Measurements from ENCODE around the gene USP10. TPM values are rescaled to one million over a fixed set of nuclear protein-coding genes. Genes with fewer than 3 reads are reported as not detected.

USP10 gene
- total and polyA plus RNA-seq, 2 donors (not counting 1 experiment from before 2014, with no cell fraction given), result 48.9 to 134 TPM

DNA sequence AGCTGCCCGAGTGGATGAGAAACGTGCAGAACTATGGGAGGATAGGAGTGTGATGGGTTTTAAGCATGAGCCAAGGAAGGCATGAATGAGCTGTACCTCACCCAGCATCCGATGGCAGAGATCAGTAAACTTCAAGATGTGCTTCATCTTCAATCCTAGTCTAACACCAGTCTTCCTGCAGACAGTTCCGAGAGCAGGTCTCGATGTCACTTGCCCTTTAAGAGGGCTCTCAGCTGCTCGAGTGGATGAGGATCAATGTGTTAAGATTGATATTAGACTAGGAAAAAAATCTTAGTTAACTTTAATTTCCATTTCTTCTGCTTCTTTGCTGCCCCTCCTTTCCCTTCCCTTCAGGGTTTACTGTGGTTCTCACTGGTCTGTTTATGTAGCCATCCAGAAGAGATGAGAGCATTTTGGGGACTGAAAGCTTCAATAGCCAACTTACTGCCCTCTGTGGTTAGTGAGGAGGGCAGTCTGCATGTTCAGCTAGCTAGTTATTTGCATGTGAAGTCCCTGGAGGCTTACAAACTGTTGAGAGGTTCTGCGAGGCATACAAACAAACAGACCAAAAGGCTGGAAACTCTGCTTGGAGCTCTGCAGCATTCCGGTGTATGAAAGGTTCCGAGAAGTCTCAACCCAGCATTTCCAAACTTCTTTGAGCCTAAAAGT lies 36.2 kb upstream of the USP10 start:
- H3K4me3 Mint-ChIP-seq, result peak overlapping the region; percentile 78
- ATAC-seq (ENCODE audit: low read depth), result peak; percentile 93

More for the DNA sequence above, 36.2 kb upstream of the USP10 start:
- ChIA-PET CTCF (interaction anchor here (1.0 to 8.0 kb wide), 14 partner anchors 9 to 157 kb away, joined by 3 to 51 read pairs (median 6); no protein-coding TSS in a partner anchor), POLR2A (interaction anchor here (0.5 to 1.6 kb wide), 7 partner anchors 9 to 73 kb away, joined by 3 to 7 read pairs (median 3); no protein-coding TSS in a partner anchor)
- H3K27ac ChIP-seq (ENCODE audit: low read length in 2 of 2), result peak overlapping the region in 1 of 2 donors; percentile 16
- Mint-ChIP-seq H3K27me3 (no peaks in the 10 kb centered on the region), H3K4me1 (peaks cover 29% of the 10 kb centered on the region), H3K9me3 (ENCODE audit: insufficient read depth) (no peaks in the 10 kb centered on the region), H3K27ac (peak overlapping the region; percentile 69)
- WGBS (ENCODE audit: insufficient coverage), result 57% methylated on average over 5 of the region's 9 CpGs
- H3K9me3 ChIP-seq (ENCODE audit: control extremely low read depth in 1 of 3, control insufficient read depth in 2 of 3, insufficient read depth in 1 of 3, low read length in 2 of 3), result peaks cover 0 to 4% (median 0%) of the 10 kb centered on the region in 3 donors
- H2AFZ ChIP-seq (ENCODE audit: insufficient read depth, low read depth, low read length, poor library complexity, severe bottlenecking), result no peak overlapping the region
- H3K4me1 ChIP-seq (ENCODE audit: control insufficient read depth in 2 of 2, insufficient read depth in 2 of 2, low read length in 2 of 2), result peaks cover 23 to 24% of the 10 kb centered on the region in 2 donors
- peaks cover 69% of the 10 kb centered on the region for H4K20me1 ChIP-seq (ENCODE audit: control insufficient read depth, insufficient read depth, low read length, poor library complexity, severe bottlenecking)
- H3K27me3 ChIP-seq (replicated peaks in 1 of 4; ENCODE audit: control extremely low read depth in 1 of 4, control insufficient read depth in 3 of 4, insufficient read depth in 4 of 4, low read length in 3 of 4), result no peaks in the 10 kb centered on the region
- peak overlapping the region in 1 of 5 experiments; percentile 20 for H3K4me3 ChIP-seq (ENCODE audit: control extremely low read depth in 1 of 5, extremely low read depth in 1 of 5, insufficient read depth in 1 of 5, low read depth in 2 of 5, low read length in 4 of 5)
- TF ChIP-seq, protein P1, sequence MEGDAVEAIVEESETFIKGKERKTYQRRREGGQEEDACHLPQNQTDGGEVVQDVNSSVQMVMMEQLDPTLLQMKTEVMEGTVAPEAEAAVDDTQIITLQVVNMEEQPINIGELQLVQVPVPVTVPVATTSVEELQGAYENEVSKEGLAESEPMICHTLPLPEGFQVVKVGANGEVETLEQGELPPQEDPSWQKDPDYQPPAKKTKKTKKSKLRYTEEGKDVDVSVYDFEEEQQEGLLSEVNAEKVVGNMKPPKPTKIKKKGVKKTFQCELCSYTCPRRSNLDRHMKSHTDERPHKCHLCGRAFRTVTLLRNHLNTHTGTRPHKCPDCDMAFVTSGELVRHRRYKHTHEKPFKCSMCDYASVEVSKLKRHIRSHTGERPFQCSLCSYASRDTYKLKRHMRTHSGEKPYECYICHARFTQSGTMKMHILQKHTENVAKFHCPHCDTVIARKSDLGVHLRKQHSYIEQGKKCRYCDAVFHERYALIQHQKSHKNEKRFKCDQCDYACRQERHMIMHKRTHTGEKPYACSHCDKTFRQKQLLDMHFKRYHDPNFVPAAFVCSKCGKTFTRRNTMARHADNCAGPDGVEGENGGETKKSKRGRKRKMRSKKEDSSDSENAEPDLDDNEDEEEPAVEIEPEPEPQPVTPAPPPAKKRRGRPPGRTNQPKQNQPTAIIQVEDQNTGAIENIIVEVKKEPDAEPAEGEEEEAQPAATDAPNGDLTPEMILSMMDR (IDR thresholded peaks at IDR 0.05), result no peak
- TF ChIP-seq EZH2 (IDR thresholded peaks at IDR 0.05; ENCODE audit: borderline replicate concordance, insufficient read depth, low read depth, low read length, poor library complexity, severe bottlenecking), result no peak
- peaks cover 40% of the 10 kb centered on the region for H3K79me2 ChIP-seq (ENCODE audit: control insufficient read depth, insufficient read depth, low read length)
- intact Hi-C loops (cut with micrococcal nuclease), result loop anchor here (2.0 kb wide), 1 partner anchor 37 kb away; no protein-coding TSS in a partner anchor
- H3K36me3 ChIP-seq (replicated peaks in 1 of 2; ENCODE audit: control extremely low read depth in 1 of 2, control insufficient read depth in 1 of 2, extremely low read depth in 1 of 2, insufficient read depth in 2 of 2, low read length in 1 of 2), result peaks cover 11 to 62% of the 10 kb centered on the region in 2 experiments
- H3K9ac ChIP-seq (ENCODE audit: low read length), result peak overlapping the region; percentile 25
- peak; percentile 61 for DNase-seq
- H3K4me2 ChIP-seq (replicated peaks; ENCODE audit: low read depth, low read length, poor library complexity, severe bottlenecking), result peak overlapping the region; percentile 62

Measured in B cell (primary cell).